A549 treated with AZD9567 at 1 μM for 4 hours (cell line): Measurements from ENCODE around the gene CDK1. TPM values are rescaled to one million over a fixed set of nuclear protein-coding genes. Genes with fewer than 3 reads are reported as not detected.

Source experiments
- total RNA-seq: library from RNA; stranded (reverse); fragments of 200-300 nt; extraction: Qiagen RNA extraction; gene quantifications from 5 replicates; pipeline ENCODE4 v1.2.3, GENCODE V29; 2022; ENCODE audit not compliant: insufficient read depth

CDK1 gene
- total RNA-seq: 81.7 to 108 TPM (median 92.8 TPM) in 5 replicates

GRCh38 chr10:60778214-60778970 is at the start of gene CDK1:
Gene CDK1 (plus strand): TSS chr10:60778478. CDS start chr10:60780166, 1,688 bp downstream.

Other genes starting within 250 kb of the CDK1 start
- gene RHOBTB1, start 165.7 kb downstream of the CDK1 start, total RNA-seq: 8.1 to 11.0 TPM (median 10.5 TPM) in 5 replicates